SK-N-SH (cell line): ENCODE results near the gene POPDC3. TPM values are rescaled to one million over a fixed set of nuclear protein-coding genes. Genes with fewer than 3 reads are reported as not detected.

ENCODE experiments used
- CTCF ChIA-PET: fragments of 300-600, 350-600 bp; formaldehyde crosslinking; extraction: SDS; loops from one replicate; lab custom pipeline; 2021; lab: Yijun Ruan, JAX
- POLR2A ChIA-PET: fragments of 350-600 bp; sonication (Branson Sonifier 250); formaldehyde crosslinking; extraction: SDS; loops from one replicate; lab custom pipeline; 2020; ENCODE audit warnings: antibody characterized with exemption, inconsistent platforms; lab: Yijun Ruan, JAX
- DNase-seq: peaks from one replicate; pipeline ENCODE4 v3.0.0; 2012
- H2AFZ ChIP-seq: fragments of 200-600 bp; sonication (generic); 2 replicates; pipeline ENCODE4 v1.8.1; 2016; ENCODE audit warnings: antibody characterized with exemption, mild to moderate bottlenecking, low read depth
- H3F3A ChIP-seq: fragments of 200-600 bp; sonication (generic); replicated peaks from 2 replicates; pipeline ENCODE3; 2016; ENCODE audit warnings: antibody characterized with exemption, mild to moderate bottlenecking; ENCODE audit not compliant: insufficient read depth
- H3K27ac ChIP-seq, 2 experiments: fragments of 200-500 bp in 1 of 2; fragments of 200-600 bp in 1 of 2; sonication (Bioruptor generic) in 1 of 2; sonication (generic), shearing (Covaris generic) in 1 of 2; 2 replicates each; pipeline versions ENCODE4 v1.5.1 to v1.6.1; 2014 to 2016; ENCODE audit warnings: low read depth in 2 of 2, inconsistent platforms in 1 of 2, low read length in 1 of 2, mild to moderate bottlenecking in 1 of 2, mixed read lengths in 1 of 2
- H3K27me3 ChIP-seq: fragments of 200-600 bp; sonication (generic), shearing (Covaris generic); 2 replicates; pipeline ENCODE4 v1.6.1; 2016; ENCODE audit warnings: mixed run types; ENCODE audit not compliant: insufficient read depth
- H3K36me3 ChIP-seq, 2 experiments: fragments of 200-500 bp in 1 of 2; fragments of 200-600 bp in 1 of 2; sonication (Bioruptor generic) in 1 of 2; sonication (generic) in 1 of 2; replicated peaks in 1 of 2; 2 replicates each; pipeline versions ENCODE3 to v1.5.1; 2014 to 2016; ENCODE audit warnings: low read length in 1 of 2, mild to moderate bottlenecking in 1 of 2; ENCODE audit not compliant: insufficient read depth in 2 of 2, control insufficient read depth in 1 of 2
- H3K4me1 ChIP-seq, 2 experiments: fragments of 200-500 bp in 1 of 2; fragments of 200-600 bp in 1 of 2; sonication (Bioruptor generic) in 1 of 2; sonication (generic), shearing (Covaris generic) in 1 of 2; 2 replicates each; pipeline versions ENCODE4 v1.5.1 to v1.6.1; 2014 to 2016; ENCODE audit warnings: low read depth in 1 of 2, low read length in 1 of 2, mixed run types in 1 of 2; ENCODE audit not compliant: insufficient read depth in 2 of 2, control insufficient read depth in 1 of 2
- H3K4me2 ChIP-seq: fragments of 200-600 bp; sonication (generic), shearing (Covaris generic); 2 replicates; pipeline ENCODE4 v1.6.1; 2017; ENCODE audit warnings: mixed run types
- H3K4me3 ChIP-seq, 2 experiments: fragments of 200-500 bp in 1 of 2; fragments of 200-600 bp in 1 of 2; sonication (Bioruptor generic) in 1 of 2; sonication (generic), shearing (Covaris generic) in 1 of 2; 2 replicates each; pipeline versions ENCODE4 v1.5.1 to v1.8.1; 2014 to 2016; ENCODE audit warnings: low read depth in 2 of 2, inconsistent platforms in 1 of 2, low read length in 1 of 2, mild to moderate bottlenecking in 1 of 2, mixed read lengths in 1 of 2, moderate library complexity in 1 of 2
- H3K79me2 ChIP-seq: fragments of 200-600 bp; sonication (generic); 2 replicates; pipeline ENCODE4 v1.8.1; 2017; ENCODE audit warnings: mild to moderate bottlenecking; ENCODE audit not compliant: insufficient read depth
- H3K9ac ChIP-seq: fragments of 200-600 bp; sonication (generic); 2 replicates; pipeline ENCODE4 v1.6.1; 2017; ENCODE audit warnings: mixed run types
- H3K9me2 ChIP-seq: fragments of 200-600 bp; sonication (generic); 2 replicates; pipeline ENCODE4 v1.6.1; 2017; ENCODE audit warnings: mixed run types
- H3K9me3 ChIP-seq: fragments of 200-600 bp; sonication (generic); 2 replicates; pipeline ENCODE4 v1.6.1; 2017; ENCODE audit warnings: mixed run types, mild to moderate bottlenecking, moderate library complexity
- H4K20me1 ChIP-seq: fragments of 200-600 bp; sonication (generic); 2 replicates; pipeline ENCODE4 v1.6.1; 2017; ENCODE audit warnings: mild to moderate bottlenecking, mixed run types; ENCODE audit not compliant: insufficient read depth
- CTCF ChIP-seq: fragments of 200-600 bp; sonication (generic); IDR thresholded peaks from 2 replicates; pipeline ENCODE4 v1.6.1; 2017; ENCODE audit warnings: antibody characterized with exemption, mild to moderate bottlenecking, moderate library complexity
- ELF1 ChIP-seq: IDR thresholded peaks from 2 replicates; pipeline ENCODE4 v1.4.0; 2012
- EP300 ChIP-seq, 2 experiments: IDR thresholded peaks; 2 replicates each; pipeline versions ENCODE4 v1.4.0 to v1.6.1; 2012; ENCODE audit warnings: borderline replicate concordance in 1 of 2, low read depth in 1 of 2, low read length in 1 of 2
- EZH2phosphoT487 ChIP-seq: fragments of 200-600 bp; sonication (generic); IDR thresholded peaks from 2 replicates; pipeline ENCODE4 v1.6.1; 2017; ENCODE audit warnings: low read depth, mixed run types, mild to moderate bottlenecking, antibody characterized with exemption, moderate library complexity, borderline replicate concordance
- FOXJ3 ChIP-seq: sonication (generic); formaldehyde crosslinking; IDR thresholded peaks from 2 replicates; pipeline ENCODE4 v1.5.1; 2020; ENCODE audit warnings: mild to moderate bottlenecking, missing genetic modification reagents
- GATA2 ChIP-seq: sonication (generic); formaldehyde crosslinking; IDR thresholded peaks from 2 replicates; pipeline ENCODE4 v1.5.0; 2020; ENCODE audit warnings: mild to moderate bottlenecking, missing genetic modification reagents
- JUND ChIP-seq: IDR thresholded peaks from 2 replicates; pipeline ENCODE4 v1.4.0; 2012
- MEF2A ChIP-seq: IDR thresholded peaks from 2 replicates; pipeline ENCODE4 v1.4.0; 2012; ENCODE audit warnings: low read depth, borderline replicate concordance
- MXI1 ChIP-seq: IDR thresholded peaks from 2 replicates; pipeline ENCODE4 v1.6.1; 2012; ENCODE audit warnings: mild to moderate bottlenecking, low read depth, low read length, improper control_type of control experiment
- NFIC ChIP-seq: IDR thresholded peaks from 2 replicates; pipeline ENCODE4 v1.4.0; 2012; ENCODE audit warnings: borderline replicate concordance
- POLR2AphosphoS5 ChIP-seq: IDR thresholded peaks from 2 replicates; pipeline ENCODE4 v1.6.1; 2012; ENCODE audit warnings: low read depth, low read length
- RCOR1 ChIP-seq: fragments of 150-350 bp; IDR thresholded peaks from 2 replicates; pipeline ENCODE4 v1.6.1; 2017; ENCODE audit warnings: antibody characterized with exemption, low read length
- TAF1 ChIP-seq: IDR thresholded peaks from 2 replicates; pipeline ENCODE4 v1.6.1; 2012; ENCODE audit warnings: low read depth, mild to moderate bottlenecking, low read length, moderate library complexity, borderline replicate concordance
- TCF12 ChIP-seq: IDR thresholded peaks from 2 replicates; pipeline ENCODE4 v1.4.0; 2012
- ZBTB33 ChIP-seq: IDR thresholded peaks from 2 replicates; pipeline ENCODE4 v1.4.0; 2012; ENCODE audit warnings: low read depth, borderline replicate concordance
- WGBS: methylation state at CpG from one replicate; pipeline ENCODE4 v1.1.6; 2017; ENCODE audit warnings: low lambda C conversion rate; 5-methylcytosine and 5-hydroxymethylcytosine counted together
- polyA plus RNA-seq, 3 experiments: library from polyadenylated mRNA; depleted of rRNA; stranded (reverse); fragments of >200 nt; gene quantifications; 2 replicates each; pipeline ENCODE4 v1.2.3, GENCODE V29; 2012
- TF ChIP-seq, protein P1 (sequence below): fragments of 150-350 bp; IDR thresholded peaks from 2 replicates; pipeline ENCODE4 v1.6.1; 2017; ENCODE audit warnings: antibody characterized with exemption, low read length, low read depth, borderline replicate concordance
- TF ChIP-seq, protein P2 (sequence below): IDR thresholded peaks from 2 replicates; pipeline ENCODE4 v1.4.0; 2012; ENCODE audit warnings: low read depth, borderline replicate concordance
- TF ChIP-seq, protein P3 (sequence below): fragments of 150-350 bp; IDR thresholded peaks from 2 replicates; pipeline ENCODE4 v1.6.1; 2016; ENCODE audit warnings: mild to moderate bottlenecking, low read depth, low read length

Gene POPDC3
- polyA plus RNA-seq, 1 of the 3 experiments (the other 2 are of a cell fraction), result 19.0 TPM

DNA sequence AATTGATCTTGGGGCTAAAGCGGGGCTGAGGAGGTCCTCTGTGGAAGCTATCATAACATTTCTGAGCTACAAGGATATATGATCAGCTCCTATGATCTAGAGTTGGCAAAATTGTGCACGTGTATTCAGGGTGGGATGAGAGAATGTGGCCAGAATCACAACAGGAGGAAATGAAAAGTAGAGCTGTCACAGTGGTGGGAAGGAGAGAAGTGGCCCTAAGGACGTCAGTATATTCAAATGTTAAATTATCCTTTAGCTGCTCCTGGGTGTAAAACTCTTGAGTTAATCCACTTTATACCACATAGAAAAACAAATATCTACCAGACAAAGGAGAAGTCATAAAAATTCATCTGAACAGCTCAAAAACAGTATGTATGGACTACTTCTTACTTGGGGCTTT, 14.8 kb upstream of the POPDC3 start:
- POLR2A ChIA-PET, result interaction anchor here (1.5 kb wide), 1 partner anchor 58 kb away, joined by 3 read pairs; no protein-coding TSS in a partner anchor
- H3K4me3 ChIP-seq, result no peak overlapping the region
- 71% methylated on average over 3 of the region's 3 CpGs for WGBS
- no peak for DNase-seq
- H3K9ac ChIP-seq, result no peak overlapping the region
- TF ChIP-seq, protein P1, sequence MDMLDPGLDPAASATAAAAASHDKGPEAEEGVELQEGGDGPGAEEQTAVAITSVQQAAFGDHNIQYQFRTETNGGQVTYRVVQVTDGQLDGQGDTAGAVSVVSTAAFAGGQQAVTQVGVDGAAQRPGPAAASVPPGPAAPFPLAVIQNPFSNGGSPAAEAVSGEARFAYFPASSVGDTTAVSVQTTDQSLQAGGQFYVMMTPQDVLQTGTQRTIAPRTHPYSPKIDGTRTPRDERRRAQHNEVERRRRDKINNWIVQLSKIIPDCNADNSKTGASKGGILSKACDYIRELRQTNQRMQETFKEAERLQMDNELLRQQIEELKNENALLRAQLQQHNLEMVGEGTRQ, result no peak
- TF ChIP-seq, protein P2, sequence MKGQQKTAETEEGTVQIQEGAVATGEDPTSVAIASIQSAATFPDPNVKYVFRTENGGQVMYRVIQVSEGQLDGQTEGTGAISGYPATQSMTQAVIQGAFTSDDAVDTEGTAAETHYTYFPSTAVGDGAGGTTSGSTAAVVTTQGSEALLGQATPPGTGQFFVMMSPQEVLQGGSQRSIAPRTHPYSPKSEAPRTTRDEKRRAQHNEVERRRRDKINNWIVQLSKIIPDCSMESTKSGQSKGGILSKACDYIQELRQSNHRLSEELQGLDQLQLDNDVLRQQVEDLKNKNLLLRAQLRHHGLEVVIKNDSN, result no peak
- TF ChIP-seq FOXJ3 (CRISPR knock-in tag), result no peak
- TF ChIP-seq, protein P3, sequence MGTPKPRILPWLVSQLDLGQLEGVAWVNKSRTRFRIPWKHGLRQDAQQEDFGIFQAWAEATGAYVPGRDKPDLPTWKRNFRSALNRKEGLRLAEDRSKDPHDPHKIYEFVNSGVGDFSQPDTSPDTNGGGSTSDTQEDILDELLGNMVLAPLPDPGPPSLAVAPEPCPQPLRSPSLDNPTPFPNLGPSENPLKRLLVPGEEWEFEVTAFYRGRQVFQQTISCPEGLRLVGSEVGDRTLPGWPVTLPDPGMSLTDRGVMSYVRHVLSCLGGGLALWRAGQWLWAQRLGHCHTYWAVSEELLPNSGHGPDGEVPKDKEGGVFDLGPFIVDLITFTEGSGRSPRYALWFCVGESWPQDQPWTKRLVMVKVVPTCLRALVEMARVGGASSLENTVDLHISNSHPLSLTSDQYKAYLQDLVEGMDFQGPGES, result no peak
- TF ChIP-seq MXI1, result no peak
- TF ChIP-seq GATA2 (CRISPR knock-in tag), result no peak
- TF ChIP-seq JUND, result no peak
- TF ChIP-seq MEF2A, result no peak
- no peak for TF ChIP-seq NFIC
- no peak for TF ChIP-seq POLR2AphosphoS5
- TF ChIP-seq TAF1, result no peak
- no peak for TF ChIP-seq EP300 (IDR thresholded peaks at IDR 0.05; ENCODE audit: borderline replicate concordance in 1 of 2, low read depth in 1 of 2, low read length in 1 of 2)
- TF ChIP-seq EZH2phosphoT487, result no peak
- TF ChIP-seq, all 33 proteins: peak for 0
- peaks cover 2 to 8% of the 10 kb centered on the region in 2 experiments; a peak in 2 of 4 replicates for H3K4me1 ChIP-seq
- H2AFZ ChIP-seq, result no peak overlapping the region
- no peak overlapping the region for H3K4me2 ChIP-seq
- H3K79me2 ChIP-seq, result no peaks in the 10 kb centered on the region
- no peaks in the 10 kb centered on the region for H3K9me2 ChIP-seq
- H4K20me1 ChIP-seq, result no peaks in the 10 kb centered on the region
- CTCF ChIA-PET, result interaction anchor here (1.2 kb wide), 1 partner anchor 51 kb away, joined by 3 read pairs; no protein-coding TSS in a partner anchor
- no peaks in the 10 kb centered on the region for H3K9me3 ChIP-seq
- H3F3A ChIP-seq, result peaks cover 3% of the 10 kb centered on the region
- no peak overlapping the region for H3K27ac ChIP-seq
- H3K36me3 ChIP-seq, result no peaks in the 10 kb centered on the region
- H3K27me3 ChIP-seq, result no peaks in the 10 kb centered on the region

DNA sequence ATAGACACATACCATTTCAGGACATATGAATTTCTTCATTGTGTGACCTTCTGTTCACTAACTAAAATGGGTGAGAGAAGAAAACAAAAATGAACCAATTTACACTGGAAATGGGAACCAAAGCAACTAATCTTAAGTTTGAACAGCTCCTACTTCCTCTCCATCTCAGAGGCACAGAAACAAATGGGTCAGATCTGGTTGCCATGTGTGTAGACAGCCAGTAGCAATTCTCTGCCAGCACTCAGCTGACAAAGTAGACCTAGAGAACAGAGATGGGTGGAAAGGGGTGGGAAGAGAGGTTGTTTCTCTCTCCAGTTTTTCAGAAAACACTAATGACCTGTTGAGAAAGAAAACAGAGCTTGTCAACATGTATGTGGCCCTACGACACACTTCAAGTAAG, 14.3 kb upstream of the POPDC3 start:
- H3K9me3 ChIP-seq, result no peaks in the 10 kb centered on the region
- peaks cover 3% of the 10 kb centered on the region for H3F3A ChIP-seq
- WGBS, result 67% methylated on average over 1 of the region's 1 CpG
- TF ChIP-seq MEF2A (no peak), ELF1 (no peak), CTCF (no peak), FOXJ3 (CRISPR knock-in tag) (no peak), TAF1 (no peak), TCF12 (no peak), JUND (no peak), MXI1 (no peak), RCOR1 (no peak), ZBTB33 (no peak)

More for the DNA sequence above, 14.3 kb upstream of the POPDC3 start:
- no peak overlapping the region for H3K9ac ChIP-seq
- POLR2A ChIA-PET, result interaction anchor here (0.6 to 1.5 kb wide), 2 partner anchors 57 to 222 kb away, joined by 3 read pairs; no protein-coding TSS in a partner anchor
- peaks cover 2 to 8% of the 10 kb centered on the region in 2 experiments; a peak in 2 of 4 replicates for H3K4me1 ChIP-seq
- no peaks in the 10 kb centered on the region for H3K79me2 ChIP-seq
- H3K36me3 ChIP-seq, result no peaks in the 10 kb centered on the region
- no peak overlapping the region for H3K27ac ChIP-seq
- CTCF ChIA-PET, result interaction anchor here (1.2 kb wide), 1 partner anchor 50 kb away, joined by 3 read pairs; no protein-coding TSS in a partner anchor
- no peak overlapping the region for H3K4me2 ChIP-seq
- no peaks in the 10 kb centered on the region for H3K27me3 ChIP-seq
- H4K20me1 ChIP-seq, result no peaks in the 10 kb centered on the region
- H2AFZ ChIP-seq, result no peak overlapping the region
- DNase-seq, result no peak
- H3K4me3 ChIP-seq, result no peak overlapping the region
- H3K9me2 ChIP-seq, result no peaks in the 10 kb centered on the region
